AML-193 (cell line): ENCODE data around the gene SPAG9.
A peak's percentile ranks its signal among the peaks of the same experiment; 100 is the strongest.
"Not testable (repeated sequence)": the region's sequence is repeated elsewhere in the genome, so short reads cannot be mapped to it uniquely, and the experiment has no call there.

Experiments used
- DNase-seq, 2 experiments: peaks; one replicate each; lab custom pipeline; 2025; lab: John Stamatoyannopoulos, UW

The SPAG9 gene

DNA sequence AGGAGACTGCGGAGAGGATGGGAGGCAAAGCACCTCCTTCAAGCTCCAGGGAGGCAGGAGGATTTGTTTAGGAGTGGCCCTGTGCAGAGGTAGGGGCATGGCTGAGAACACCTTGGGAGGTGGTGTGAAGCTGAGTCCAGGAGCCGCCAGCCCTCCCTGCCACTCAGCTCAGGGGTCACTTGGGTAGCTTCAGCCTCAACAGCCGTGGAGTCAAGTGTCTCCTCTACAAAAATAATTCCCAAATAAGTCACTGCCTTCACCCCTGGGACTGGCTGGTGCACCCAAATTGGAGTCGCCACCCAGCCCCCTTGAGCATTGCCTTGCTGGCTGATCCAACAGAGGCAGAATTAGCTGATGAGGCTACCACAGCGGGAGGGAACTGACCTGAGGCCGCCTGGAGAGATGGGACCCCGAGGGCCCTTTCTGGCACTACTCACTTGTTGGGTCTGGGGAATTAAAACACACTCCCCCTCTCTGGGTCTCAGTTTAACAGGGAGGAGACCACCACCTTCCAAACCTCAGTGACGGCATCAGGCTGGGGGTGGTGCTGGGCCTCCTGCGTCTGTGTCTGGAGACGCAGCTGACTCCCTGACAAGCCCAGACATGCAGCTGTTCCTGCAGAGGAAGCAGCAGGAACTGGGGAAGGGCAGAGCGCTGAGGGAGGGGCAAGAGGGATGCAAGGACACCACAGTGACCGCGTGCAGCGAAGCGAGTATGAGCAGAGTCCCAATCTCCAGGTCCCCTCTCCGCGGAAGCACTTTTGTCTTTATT is 166.7 kb downstream of the SPAG9 start:
- DNase-seq = no peak

DNA sequence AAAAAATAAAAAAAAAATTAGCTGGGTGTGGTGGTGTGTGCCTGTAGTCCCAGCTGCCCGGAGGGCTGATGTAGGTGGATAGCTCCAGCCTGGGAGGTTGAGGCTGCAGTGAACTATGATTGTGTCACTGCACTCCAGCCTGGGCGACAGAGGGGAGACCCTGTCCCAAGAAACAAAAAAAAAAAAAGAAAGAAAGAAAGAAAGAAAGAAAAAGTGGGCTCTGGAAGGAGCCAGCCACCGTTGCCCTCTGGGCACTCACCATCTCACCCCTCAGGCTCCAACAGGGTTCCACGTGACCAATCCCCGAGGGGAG is 167.2 kb downstream of the SPAG9 start:
- no peak for DNase-seq

DNA sequence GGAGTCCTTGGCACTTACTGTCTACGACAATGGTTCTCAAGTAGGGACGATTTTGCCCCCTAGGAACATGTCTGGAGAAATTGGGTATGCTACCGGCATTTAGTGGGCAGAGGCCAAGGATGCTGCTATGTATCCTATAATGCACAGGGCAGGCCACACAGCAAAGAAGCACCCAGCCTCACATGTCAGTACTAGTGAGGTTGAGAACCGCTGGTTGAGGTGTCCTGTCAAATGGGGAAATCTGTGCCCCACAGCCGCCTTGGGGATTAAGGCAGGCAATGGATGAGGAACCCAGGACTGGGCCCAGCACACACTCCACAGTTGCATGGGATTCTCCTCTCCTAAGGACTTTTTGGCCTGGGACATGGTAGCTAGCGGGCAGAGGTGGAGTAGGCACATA is 167.8 kb downstream of the SPAG9 start:
- DNase-seq = no peak

DNA sequence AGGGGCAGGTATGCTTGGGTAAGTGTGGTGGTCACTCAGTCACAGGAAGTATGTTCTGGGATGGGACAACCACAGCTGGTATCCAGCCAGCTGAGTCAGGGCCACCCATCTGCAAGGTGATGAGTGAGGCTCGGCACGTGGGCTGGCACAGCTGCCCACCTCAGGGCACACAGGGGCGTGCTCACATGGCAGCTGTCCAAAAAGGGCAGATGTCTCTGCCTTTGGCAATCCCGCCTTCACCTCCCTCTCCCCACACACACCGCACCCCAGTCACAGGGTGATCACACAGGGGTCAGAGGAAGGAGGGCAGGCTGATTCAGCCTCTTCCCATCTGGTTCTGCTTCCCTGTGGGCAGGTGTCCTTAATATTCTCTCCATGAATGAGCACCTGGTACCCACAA is 168.7 kb downstream of the SPAG9 start:
- no peak for DNase-seq

DNA sequence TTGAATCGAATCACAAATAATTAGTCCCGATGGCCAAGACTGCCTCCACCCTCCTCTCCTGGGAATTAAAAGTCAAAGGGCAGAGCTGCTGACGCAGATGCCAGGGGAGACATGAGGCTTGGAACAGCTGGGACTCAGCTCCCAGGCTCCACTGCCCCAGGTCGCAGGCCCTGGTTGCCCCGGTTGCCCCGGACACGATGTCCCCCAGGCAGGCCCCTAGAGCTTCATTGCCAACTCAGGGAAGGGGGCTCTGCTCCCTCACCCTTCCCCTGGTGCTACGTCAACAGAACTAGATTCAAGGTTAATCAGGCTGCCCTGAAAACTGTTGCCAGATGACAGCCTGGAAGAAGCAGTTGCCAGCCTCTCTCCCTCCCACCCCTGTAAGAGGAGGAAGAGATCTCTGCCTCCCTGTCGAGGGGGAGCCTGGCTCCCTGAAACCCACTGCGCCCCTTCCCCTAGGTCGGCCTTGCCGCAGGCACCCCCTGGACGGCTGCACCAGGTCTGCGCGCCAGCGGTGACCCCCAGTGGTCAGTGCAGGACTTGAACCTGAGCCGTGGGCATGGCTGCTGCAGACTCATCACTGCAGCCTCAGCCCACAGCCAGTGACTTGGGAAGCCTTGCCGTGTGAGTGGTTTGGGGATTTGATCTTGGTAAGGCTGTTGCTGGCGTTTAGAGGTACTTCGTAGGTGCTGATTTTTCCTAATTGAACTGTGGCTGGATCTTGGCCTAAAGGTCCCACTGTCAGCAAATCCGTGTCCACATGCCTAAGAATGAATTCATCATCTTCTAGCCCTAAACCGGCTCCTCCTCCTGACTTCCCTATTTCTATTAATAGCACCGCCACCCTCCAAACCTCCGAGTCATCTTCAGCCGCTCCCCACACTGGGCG is 170.4 kb downstream of the SPAG9 start:
- peak; percentile 92 to 96 for DNase-seq

DNA sequence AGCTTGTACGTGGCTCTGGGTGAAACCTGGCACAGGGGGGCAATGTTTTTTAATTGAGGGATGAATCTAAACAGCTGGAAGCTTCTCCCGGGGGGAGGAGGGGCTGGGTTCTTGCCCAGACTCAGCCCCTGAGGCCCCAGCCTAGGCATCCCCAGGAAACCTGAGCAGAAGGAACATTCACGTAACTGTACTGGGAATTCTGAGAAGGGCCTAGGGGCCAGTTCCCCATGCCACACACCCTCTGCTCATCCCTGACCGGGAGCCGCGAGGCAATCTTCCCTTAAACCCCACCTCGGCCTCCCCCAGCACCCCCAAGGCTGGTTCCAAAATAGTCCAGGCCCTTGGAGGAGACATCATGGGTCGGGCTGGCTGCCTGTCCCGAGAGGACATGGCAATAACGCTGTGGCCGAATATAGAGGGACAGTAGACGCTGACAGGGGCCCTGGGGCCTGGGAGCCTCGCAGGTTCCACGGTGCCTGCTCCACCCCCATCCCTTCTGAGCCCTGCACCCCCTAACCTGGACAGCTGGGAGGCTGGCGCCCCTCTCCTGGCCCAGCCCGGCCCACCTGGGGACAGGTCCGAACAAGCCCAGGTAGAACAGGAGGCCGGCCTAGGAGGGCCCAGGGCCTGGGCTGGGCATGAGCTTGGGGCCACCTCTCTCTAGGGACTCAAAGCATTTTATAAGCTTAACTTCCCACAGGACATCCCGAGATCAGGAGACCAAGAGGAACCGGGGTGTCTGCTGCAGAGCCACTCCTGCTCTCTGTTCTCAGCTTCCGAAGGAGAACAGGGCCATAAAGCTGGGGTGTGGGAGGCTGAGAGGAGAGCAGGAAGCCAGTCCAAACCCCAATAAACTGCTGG is 171.3 kb downstream of the SPAG9 start:
- DNase-seq = no peak

DNA sequence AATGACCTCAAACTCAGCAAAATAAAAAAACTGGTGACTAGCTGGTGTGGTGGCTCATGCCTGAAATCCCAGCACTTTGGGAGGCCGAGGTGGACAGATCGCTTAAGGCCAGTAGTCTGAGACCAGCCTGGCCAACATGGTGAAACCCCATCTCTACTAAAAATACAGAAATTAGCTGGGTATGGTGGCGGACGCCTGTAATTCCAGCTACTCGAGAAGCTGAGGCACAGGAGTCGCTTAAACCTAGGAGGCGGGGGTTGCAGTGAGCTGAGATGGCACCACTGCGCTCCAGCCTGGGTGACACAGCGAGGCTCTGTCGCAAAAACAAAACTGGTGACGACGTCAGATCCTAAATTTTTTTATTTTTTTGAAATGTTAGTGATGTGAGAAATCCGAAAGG is 172.0 kb downstream of the SPAG9 start:
- no peak for DNase-seq

DNA sequence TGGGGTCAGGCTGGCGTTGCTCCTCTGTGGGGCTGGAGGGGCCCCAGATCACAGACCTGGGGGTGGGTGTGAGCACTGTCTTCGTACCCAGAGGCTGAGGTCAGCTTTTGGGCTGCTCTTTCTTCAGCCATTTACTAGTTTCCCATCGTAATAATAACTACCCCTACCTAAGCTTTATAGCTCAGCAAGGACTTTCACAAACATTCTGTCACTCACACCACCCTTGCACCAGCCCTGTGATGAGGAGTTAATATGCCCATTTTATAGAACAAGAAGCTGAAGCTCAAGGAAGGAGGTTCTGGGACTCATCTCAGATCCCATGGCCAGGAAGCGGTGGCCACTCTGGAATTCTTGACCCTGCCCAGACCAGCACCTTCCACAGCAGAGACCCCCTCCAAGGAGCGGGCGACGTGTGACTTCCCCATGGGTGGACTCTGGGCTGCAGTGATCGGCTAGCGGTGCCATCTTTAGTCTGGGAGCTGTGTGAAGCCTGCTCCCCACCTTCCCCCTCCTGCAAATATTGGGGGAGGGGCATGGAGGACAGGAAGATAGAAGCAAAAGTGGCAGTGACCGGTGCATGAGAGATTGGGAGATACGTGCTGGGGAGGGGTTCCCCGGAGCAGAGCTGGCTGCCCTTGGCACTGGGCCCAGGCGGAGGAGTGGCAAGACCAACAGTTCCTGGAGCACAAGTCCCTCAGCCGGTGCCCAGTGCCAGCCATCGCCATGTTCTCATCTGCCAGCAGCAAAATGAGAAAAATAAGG is 172.7 kb downstream of the SPAG9 start:
- no peak for DNase-seq

DNA sequence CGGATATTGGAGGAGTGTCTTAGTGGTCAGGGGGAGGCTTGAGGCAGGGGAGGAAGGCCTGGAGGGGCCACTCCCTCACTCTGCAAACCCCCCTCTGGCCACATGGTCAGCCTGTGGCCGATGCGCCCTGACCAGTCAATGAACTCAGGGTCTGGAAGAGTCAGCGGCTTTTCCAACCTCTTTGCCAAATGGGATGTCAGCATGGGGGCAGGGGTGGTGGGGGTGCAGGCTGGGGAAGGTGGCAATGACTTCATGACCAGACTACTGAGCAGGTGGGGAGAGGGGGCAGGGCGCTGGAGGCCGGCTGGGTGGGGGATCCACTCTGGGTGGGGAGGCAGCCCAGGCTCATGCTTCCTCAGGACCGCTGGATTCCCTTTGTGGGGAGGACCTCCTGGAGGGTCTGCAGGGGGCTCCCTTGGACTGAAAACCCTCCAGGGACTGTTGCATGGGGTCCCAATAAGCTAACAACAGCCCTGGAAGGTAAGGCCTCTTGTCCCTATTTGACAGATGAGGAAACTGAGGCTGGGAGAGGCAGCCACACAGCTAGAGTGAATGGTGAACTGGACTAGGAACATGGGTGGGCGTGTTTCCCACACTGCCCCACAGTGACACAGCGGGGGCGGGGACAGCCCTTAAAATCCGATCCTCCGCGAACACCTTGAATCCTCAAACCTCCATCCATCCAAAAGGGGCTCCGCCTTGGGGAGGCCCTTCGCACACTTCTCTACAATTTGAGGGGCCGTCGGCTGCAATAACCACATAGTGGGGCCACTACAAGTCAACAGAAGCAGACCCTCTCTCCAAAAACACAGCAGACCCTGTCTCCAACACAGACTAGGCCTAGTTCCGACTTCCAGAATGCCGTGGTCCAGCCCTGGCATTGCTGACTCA is 173.5 kb downstream of the SPAG9 start:
- no peak for DNase-seq

DNA sequence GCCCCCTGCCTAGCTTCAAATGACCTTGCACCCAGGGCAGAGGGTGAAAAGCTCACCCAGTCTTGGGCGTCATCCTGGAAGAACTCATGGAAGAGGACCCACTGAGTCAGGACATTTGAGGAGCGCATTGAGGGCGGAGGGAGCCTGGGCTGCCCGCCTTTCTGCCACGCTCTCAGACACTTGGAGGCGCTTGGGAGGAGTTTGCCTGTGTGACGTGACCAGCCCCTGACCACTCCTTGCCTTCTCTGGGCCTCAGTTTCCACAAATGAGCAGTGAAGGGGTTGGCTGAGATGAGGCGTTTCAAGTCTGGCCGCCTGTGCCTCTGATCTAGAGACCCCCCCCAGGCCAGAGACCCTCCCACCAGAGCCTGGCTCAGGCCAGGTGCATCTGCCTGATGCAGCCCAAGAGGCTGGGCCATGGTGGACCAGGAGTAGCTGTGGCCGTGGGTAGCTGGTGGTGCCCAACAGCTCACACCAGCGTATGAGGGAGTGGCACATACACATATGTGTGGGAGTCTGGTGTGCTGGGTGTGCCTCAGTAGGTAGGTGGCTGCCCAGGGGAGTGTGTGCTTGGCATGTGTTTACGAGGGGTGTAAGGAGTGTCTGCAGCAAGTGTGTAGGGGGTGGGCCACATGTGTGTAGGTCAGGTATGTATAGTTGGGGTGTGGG is 174.3 kb downstream of the SPAG9 start:
- DNase-seq = no peak

DNA sequence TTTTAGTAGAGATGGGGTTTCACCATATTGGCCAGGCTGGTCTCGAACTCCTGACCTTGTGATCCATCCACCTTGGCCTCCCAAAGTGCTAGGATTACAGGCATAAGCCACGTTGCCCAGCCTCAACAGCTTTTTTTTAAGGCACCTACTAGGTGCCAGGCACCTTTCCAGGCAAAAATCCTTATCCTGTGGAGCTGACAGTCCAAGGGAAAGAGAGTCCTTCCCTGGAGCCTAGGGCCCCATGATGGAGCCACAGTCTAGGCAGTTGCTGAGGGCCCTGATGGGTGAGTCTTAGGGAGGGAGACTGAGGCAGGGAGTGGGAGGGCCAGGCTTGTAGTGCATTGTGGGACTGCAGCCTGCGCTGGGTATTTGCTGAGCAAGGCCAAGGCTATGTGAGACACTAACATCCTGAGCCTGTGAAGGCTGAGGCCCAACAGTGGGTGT is 174.9 kb downstream of the SPAG9 start:
- DNase-seq = no peak

DNA sequence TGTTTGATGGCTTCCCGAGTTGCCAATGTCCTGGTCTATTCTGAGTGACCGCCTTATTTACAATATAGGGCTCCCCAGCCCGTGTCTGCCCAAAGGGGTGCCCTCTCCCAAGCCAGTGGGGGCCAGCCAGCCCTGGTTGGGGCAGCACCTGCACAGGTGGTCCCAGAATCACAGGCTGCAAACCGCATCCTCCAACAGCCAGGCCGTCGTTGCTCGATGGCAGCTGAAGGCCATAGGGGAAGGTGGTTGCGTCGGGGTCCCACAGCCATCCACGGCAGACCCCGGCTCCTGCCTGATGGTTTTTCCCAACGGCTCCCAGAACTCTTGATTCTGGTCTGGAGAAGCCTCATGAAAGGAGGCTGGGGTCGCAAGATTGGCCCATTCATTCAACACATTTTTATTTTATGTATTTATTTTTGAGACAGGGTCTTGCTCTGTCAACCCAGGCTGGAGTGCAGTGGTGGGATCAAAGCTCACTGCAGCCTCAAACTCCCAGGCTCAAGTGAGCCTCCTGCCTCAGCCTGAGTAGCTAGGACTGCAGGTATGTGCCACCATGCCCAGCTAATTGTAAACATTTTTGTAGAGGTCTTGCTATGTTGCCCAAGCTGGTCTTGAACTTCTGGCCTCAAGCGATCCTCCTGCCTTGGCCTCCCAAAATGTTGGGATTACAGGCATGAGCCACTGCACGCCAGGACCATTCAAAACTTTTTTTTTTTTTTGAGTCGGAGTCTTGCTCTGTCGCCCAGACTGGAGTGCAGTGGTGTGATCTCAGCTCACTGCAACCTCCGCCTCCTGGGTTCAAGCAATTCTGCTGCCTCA is 175.6 kb downstream of the SPAG9 start:
- DNase-seq = no peak

DNA sequence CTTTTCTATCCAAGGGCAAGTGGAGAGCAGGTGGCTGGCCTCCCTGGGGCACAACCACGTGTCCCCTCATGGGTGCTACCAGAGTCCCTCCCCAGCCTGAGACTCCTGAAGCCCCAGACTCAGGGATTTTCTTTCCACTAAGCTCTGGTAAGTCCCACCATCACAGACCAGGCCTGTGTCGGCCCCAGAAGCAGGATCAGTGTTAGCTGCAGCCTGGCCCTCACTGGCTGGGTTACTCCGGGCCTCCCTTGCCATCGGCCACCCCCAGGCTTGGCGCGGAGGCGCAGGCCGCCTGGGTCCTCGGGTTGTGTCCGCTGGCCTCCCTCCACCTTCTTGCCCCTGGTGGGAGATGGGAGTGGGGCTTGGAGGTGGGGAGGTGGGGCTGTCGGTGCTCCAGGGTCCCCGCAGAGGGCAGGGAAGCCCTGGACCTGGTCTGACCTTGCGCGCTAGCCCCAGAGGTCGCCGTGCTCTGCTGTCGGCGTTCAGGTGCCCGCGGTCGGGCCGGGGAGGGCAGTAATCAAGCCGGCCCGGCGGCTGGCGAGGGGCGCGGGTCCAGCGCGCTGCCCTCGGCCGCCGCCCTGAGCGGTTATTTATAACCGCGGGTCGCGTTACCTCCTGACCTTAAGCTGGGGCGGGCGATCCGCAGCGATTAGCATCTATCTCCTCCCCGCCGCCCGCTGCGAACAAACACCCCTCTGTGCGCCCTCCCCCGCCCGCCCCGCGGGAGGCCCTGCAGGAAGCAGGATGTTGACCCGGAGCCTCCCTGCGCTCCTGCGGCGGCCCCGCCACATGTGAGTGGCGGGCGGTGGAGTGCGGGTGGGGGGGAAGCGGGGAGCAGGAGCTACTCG is 176.4 kb downstream of the SPAG9 start:
- peak; percentile 28 to 52 for DNase-seq

DNA sequence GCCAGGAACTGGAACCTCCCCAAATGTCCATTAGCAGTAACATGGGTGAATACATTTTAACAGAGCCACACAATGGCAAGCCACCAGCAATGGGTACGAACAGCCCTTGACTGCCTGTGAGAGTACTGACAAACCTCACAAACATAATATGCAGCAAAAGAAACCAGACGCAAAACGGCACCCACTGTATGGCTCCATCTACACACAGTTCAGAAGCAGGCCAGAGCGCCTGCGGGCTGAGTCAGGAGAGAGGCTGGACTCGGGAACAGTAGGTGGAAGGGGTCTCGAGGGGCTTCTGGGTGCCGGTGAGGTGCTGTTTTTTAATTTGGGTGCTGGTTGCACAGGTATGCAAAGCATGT is 177.1 kb downstream of the SPAG9 start:
- DNase-seq = no peak

DNA sequence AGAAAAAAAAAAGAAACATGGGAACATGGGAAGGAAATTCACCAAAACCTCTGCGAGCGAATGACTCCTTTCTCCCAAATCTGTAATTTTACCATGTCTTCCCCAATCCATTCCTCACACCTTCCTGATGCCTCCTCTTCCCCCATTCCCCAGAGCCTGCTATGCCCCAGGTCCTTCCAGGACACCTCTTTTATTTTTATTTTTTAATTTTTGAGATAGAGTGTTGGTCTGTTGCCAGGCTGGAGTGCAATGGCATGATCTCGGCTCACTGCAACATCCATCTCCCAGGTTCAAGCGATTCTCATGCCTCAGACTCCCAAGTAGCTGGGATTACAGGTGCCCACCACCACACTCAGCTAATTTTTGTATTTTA is 179.0 kb downstream of the SPAG9 start:
- not testable (repeated sequence) for DNase-seq

DNA sequence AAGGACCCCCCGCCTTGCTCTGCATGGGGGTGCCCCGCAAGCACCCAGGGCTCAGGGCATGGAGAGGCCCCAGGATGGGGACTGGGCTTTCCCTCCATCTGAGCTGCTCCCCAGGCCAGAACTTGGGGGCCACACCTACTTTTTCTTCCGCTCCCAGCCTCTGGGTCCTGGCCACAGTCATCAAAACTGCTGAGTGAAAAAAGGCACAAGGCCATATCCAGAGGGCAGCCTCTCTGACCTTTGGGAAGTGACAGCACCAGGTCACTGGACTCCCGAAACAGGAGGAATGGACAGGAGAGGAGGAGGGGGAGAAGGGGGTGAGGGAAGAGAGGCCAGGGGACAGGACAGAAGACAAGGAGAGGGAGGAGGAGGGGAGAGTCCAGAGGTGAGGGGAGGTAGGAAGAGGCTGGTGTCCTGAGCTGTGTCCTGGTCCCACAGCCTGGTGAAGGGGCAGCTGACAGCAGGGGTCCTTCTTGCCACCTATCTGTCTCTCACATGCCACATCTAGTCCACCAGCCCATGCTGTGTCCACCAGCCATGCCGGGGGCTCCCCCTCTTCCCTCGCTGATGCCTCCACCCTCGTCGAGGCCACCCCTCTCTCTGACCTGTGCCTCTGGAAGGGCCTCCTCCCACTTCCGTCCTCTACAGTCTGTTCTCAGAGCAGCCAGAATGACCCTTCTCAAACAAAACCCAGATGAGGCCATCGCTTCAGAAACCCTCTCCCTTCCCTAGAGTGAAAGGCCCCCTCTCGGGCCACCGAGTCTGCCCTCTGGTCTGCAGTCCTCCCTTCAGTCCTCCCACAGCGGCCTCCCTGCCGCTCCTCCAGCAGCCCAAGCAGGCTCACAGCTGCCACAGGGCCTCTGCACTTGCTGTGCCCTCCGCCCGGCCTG is 180.6 kb downstream of the SPAG9 start:
- DNase-seq = no peak

DNA sequence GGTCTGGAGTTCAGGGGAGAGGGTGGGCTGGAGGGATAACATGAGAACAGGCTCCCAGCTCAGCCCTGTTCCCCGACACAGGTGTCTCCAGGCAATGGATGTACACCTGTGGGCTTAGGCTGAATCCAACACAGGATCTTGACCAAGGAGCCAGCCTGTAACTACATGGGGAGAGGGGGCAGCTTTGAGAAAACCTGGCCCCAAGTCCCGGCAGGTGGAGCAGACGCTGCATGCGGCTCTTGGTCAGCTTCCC is 181.2 kb downstream of the SPAG9 start:
- no peak for DNase-seq
